Panc1 (cell line): ENCODE results near the gene CAMK1D. TPM values are rescaled to one million over a fixed set of nuclear protein-coding genes. Genes with fewer than 3 reads are reported as not detected.

ENCODE experiments used
- ATAC-seq: fragments of 200-7000 bp; cut with Tn5 transposase; 2 replicates; pipeline ENCODE4 v1.9.1; 2020; ENCODE audit warnings: mild to moderate bottlenecking, moderate library complexity
- BruUV-seq: library from RNA; stranded (reverse); fragments of 400-500 nt; replicated peaks from 2 replicates; lab custom pipeline; 2021; lab: Mats Ljungman, UMichigan
- CTCF ChIA-PET: fragments of 300-600 bp; sonication (Branson Sonifier 250); formaldehyde crosslinking; loops from one replicate; lab custom pipeline; 2022; ENCODE audit warnings: antibody characterized with exemption; lab: Charles Lee
- POLR2A ChIA-PET: fragments of 300-600 bp; sonication (Branson Sonifier 250); formaldehyde crosslinking; loops from one replicate; lab custom pipeline; 2022; ENCODE audit warnings: antibody characterized with exemption; lab: Charles Lee
- DNase-seq: peaks from one replicate; pipeline ENCODE4 v3.0.0-alpha.2; 2010; ENCODE audit warnings: low read depth, low spot score
- H3K27ac ChIP-seq: 2 replicates; pipeline ENCODE4 v1.5.1; 2011; ENCODE audit warnings: mild to moderate bottlenecking, low read length, inconsistent platforms
- H3K27me3 ChIP-seq: fragments of 200-500 bp; sonication (Bioruptor generic); 2 replicates; pipeline ENCODE4 v1.6.0; 2014; ENCODE audit warnings: low read length, inconsistent platforms; ENCODE audit not compliant: control insufficient read depth, insufficient read depth
- H3K36me3 ChIP-seq: fragments of 200-500 bp; sonication (Bioruptor generic); 2 replicates; pipeline ENCODE4 v1.5.1; 2014; ENCODE audit warnings: inconsistent platforms, mild to moderate bottlenecking, low read length, moderate library complexity; ENCODE audit not compliant: control insufficient read depth, insufficient read depth
- H3K4me1 ChIP-seq: 2 replicates; pipeline ENCODE4 v1.5.1; 2011; ENCODE audit warnings: inconsistent platforms, mild to moderate bottlenecking, low read length, moderate library complexity; ENCODE audit not compliant: control insufficient read depth, insufficient read depth
- H3K4me3 ChIP-seq, 2 experiments: 2 replicates each; pipeline ENCODE4 v1.5.1; 2011 to 2012; ENCODE audit warnings: low read depth in 2 of 2, low read length in 2 of 2, mild to moderate bottlenecking in 2 of 2, inconsistent platforms in 1 of 2, moderate library complexity in 1 of 2
- H3K9me3 ChIP-seq: fragments of 200-500 bp; sonication (Bioruptor generic); 2 replicates; pipeline ENCODE4 v1.5.1; 2014; ENCODE audit warnings: low read depth, mild to moderate bottlenecking, inconsistent platforms, low read length, moderate library complexity; ENCODE audit not compliant: control insufficient read depth, insufficient read depth
- CTCF ChIP-seq: fragments of 450-650 bp; IDR thresholded peaks from 2 replicates; pipeline ENCODE4 v1.5.1; 2017; ENCODE audit warnings: mild to moderate bottlenecking
- POLR2AphosphoS5 ChIP-seq: IDR thresholded peaks from 2 replicates; pipeline ENCODE4 v1.6.1; 2012; ENCODE audit warnings: mild to moderate bottlenecking, low read depth, low read length, moderate library complexity
- REST ChIP-seq, 2 experiments: IDR thresholded peaks; 2 replicates each; pipeline ENCODE4 v1.6.1; 2011 to 2012; ENCODE audit warnings: low read depth in 2 of 2, control low read depth in 1 of 2, low read length in 1 of 2, mild to moderate bottlenecking in 1 of 2, moderate library complexity in 1 of 2; ENCODE audit not compliant: insufficient read depth in 1 of 2
- SIN3A ChIP-seq: IDR thresholded peaks from 2 replicates; pipeline ENCODE4 v1.6.1; 2012; ENCODE audit warnings: low read depth, mild to moderate bottlenecking, low read length, moderate library complexity, borderline replicate concordance; ENCODE audit not compliant: insufficient read depth
- TCF7L2 ChIP-seq: IDR thresholded peaks from 2 replicates; pipeline ENCODE4 v1.6.1; 2011; ENCODE audit warnings: mild to moderate bottlenecking, low read depth, low read length, inconsistent platforms
- in situ Hi-C: cut with HindIII; loops from 2 replicates; pipeline ENCODE4 v1.10.0; 2016; ENCODE audit warnings: low sequenced_read_pairs, low pct_unique_long_range_greater_than_20kb
- intact Hi-C: fragments of 100-400 bp; cut with micrococcal nuclease; formaldehyde crosslinking; loops from one replicate; pipeline ENCODE4 v1.10.0; 2022; ENCODE audit not compliant: unreplicated experiment
- total RNA-seq: library from RNA; stranded (reverse); gene quantifications from one replicate; pipeline ENCODE4 v1.2.1, GENCODE V29; 2021; ENCODE audit not compliant: unreplicated experiment

CAMK1D gene
- total RNA-seq, 1 experiment from 2014 or later = 5.7 TPM

- no peak for ATAC-seq
- TF ChIP-seq TCF7L2 (no peak), POLR2AphosphoS5 (no peak), SIN3A (no peak), REST (IDR thresholded peaks at IDR 0.05; ENCODE audit: insufficient read depth in 1 of 2, low read depth in 2 of 2, low read length in 1 of 2) (no peak), CTCF (no peak)
- Histone ChIP-seq H3K9me3 (no peaks in the 10 kb centered on the region), H3K36me3 (no peaks in the 10 kb centered on the region), H3K27ac (no peak overlapping the region), H3K4me3 (no peak overlapping the region), H3K27me3 (no peaks in the 10 kb centered on the region), H3K4me1 (no peaks in the 10 kb centered on the region)
- POLR2A ChIA-PET = interaction anchor here (0.6 kb wide), 3 partner anchors 15 to 523 kb away, joined by 5 read pairs; no protein-coding TSS in a partner anchor
- CTCF ChIA-PET = interaction anchor here (0.6 kb wide), 3 partner anchors 61 to 363 kb away, joined by 3 to 6 read pairs (median 3); no protein-coding TSS in a partner anchor
- no peak for DNase-seq
- in situ Hi-C loops = no loop called here
- intact Hi-C loops = no loop called here
- BruUV-seq = no TSS peak
Measured at GRCh38 chr10:12344375-12345110, 4.8 kb upstream of the CAMK1D start.

GRCh38 chr10:12346707-12347106 is 2.6 kb upstream of the CAMK1D start:
- Histone ChIP-seq H3K36me3 (no peaks in the 10 kb centered on the region; the same call in 1 of the 2 replicates), H3K9me3 (no peaks in the 10 kb centered on the region), H3K27me3 (no peaks in the 10 kb centered on the region), H3K27ac (no peak overlapping the region), H3K4me1 (no peaks in the 10 kb centered on the region), H3K4me3 (no peak overlapping the region)
- no TSS peak for BruUV-seq
- intact Hi-C loops (no loop called here), in situ Hi-C loops (no loop called here)
- POLR2A ChIA-PET = interaction anchor here (0.6 to 0.7 kb wide), 2 partner anchors 132 to 426 kb away, joined by 4 to 7 read pairs; no protein-coding TSS in a partner anchor
- DNase-seq (no peak), ATAC-seq (no peak)
- TF ChIP-seq REST (IDR thresholded peaks at IDR 0.05; ENCODE audit: insufficient read depth in 1 of 2, low read depth in 2 of 2, low read length in 1 of 2) (no peak), CTCF (no peak), POLR2AphosphoS5 (no peak), SIN3A (no peak), TCF7L2 (no peak)
- CTCF ChIA-PET = interaction anchor here (0.6 kb wide), 1 partner anchor 146 kb away, joined by 4 read pairs; no protein-coding TSS in a partner anchor
